Endothelial cell of umbilical vein (primary cell): ENCODE results near the gene FBXO45. TPM values are rescaled to one million over a fixed set of nuclear protein-coding genes. Genes with fewer than 3 reads are reported as not detected.

Source experiments
- BruUV-seq: library from RNA; stranded (reverse); fragments of 400-500 nt; replicated peaks from 2 replicates; lab custom pipeline; 2021; lab: Mats Ljungman, UMichigan
- CTCF ChIA-PET: fragments of 300-600, 350-600 bp; sonication (Branson Sonifier 250); formaldehyde crosslinking; loops from one replicate; lab custom pipeline; 2021; ENCODE audit warnings: antibody characterized with exemption, inconsistent platforms; lab: Charles Lee
- POLR2A ChIA-PET: fragments of 300-600, 350-600 bp; sonication (Branson Sonifier 250); formaldehyde crosslinking; loops from one replicate; lab custom pipeline; 2021; ENCODE audit warnings: antibody characterized with exemption, inconsistent platforms; lab: Charles Lee
- DNase-seq: peaks from one replicate; pipeline ENCODE4 v3.0.0-alpha.2; 2011; ENCODE audit warnings: low read depth, low spot score
- FAIRE-seq: peaks from 2 replicates; lab custom pipeline; 2011; peaks lifted over from hg19 to GRCh38; lab: Jason Lieb, UNC
- H2AFZ ChIP-seq: 2 replicates; pipeline ENCODE4 v1.6.0; 2012; ENCODE audit warnings: low read depth, low read length, control low read depth, inconsistent platforms
- H3K27ac ChIP-seq: 2 replicates; pipeline ENCODE4 v1.5.1; 2011; ENCODE audit warnings: low read depth, mild to moderate bottlenecking, control low read depth, low read length, moderate library complexity; ENCODE audit not compliant: insufficient read depth
- H3K27me3 ChIP-seq, 2 experiments: 2 replicates each; pipeline versions ENCODE4 v1.6.0 to v1.6.1; 2011; ENCODE audit warnings: low read length in 2 of 2, mixed read lengths in 1 of 2; ENCODE audit not compliant: control insufficient read depth in 2 of 2, insufficient read depth in 2 of 2
- H3K36me3 ChIP-seq, 2 experiments: 2 replicates in 1 of 2; 3 replicates in 1 of 2; pipeline ENCODE4 v1.5.1; 2011; ENCODE audit warnings: low read length in 2 of 2, mild to moderate bottlenecking in 1 of 2, moderate library complexity in 1 of 2; ENCODE audit not compliant: control insufficient read depth in 2 of 2, insufficient read depth in 2 of 2; ENCODE audit errors: extremely low read depth in 1 of 2
- H3K4me1 ChIP-seq: 3 replicates; pipeline ENCODE4 v1.5.1; 2011; ENCODE audit warnings: mild to moderate bottlenecking, low read length; ENCODE audit not compliant: control insufficient read depth, insufficient read depth; ENCODE audit errors: extremely low read depth
- H3K4me2 ChIP-seq: 2 replicates; pipeline ENCODE4 v1.6.1; 2011; ENCODE audit warnings: low read length, control low read depth, mixed read lengths; ENCODE audit not compliant: insufficient read depth
- H3K4me3 ChIP-seq, 3 experiments: fragments of 200-600 bp in 1 of 3; sonication (generic), shearing (Covaris generic) in 1 of 3; replicated peaks in 1 of 3; 2 replicates each; pipeline ENCODE4 v1.5.1; 2011 to 2016; ENCODE audit warnings: control low read depth in 3 of 3, low read length in 3 of 3, mild to moderate bottlenecking in 2 of 3, inconsistent platforms in 1 of 3, low read depth in 1 of 3, moderate library complexity in 1 of 3; ENCODE audit not compliant: insufficient read depth in 1 of 3
- H3K79me2 ChIP-seq: 2 replicates; pipeline ENCODE4 v1.6.0; 2012; ENCODE audit warnings: low read length, inconsistent platforms; ENCODE audit not compliant: control insufficient read depth, insufficient read depth
- H3K9ac ChIP-seq: replicated peaks from 2 replicates; pipeline ENCODE3; 2011; ENCODE audit warnings: low read length, control low read depth; ENCODE audit not compliant: insufficient read depth; ENCODE audit errors: extremely low read depth
- H3K9me1 ChIP-seq: replicated peaks from 3 replicates; pipeline ENCODE4 v1.6.0; 2011; ENCODE audit warnings: mild to moderate bottlenecking, low read length; ENCODE audit not compliant: control insufficient read depth, insufficient read depth; ENCODE audit errors: extremely low read depth
- H3K9me3 ChIP-seq: replicated peaks from 2 replicates; pipeline ENCODE4 v1.5.1; 2012; ENCODE audit warnings: low read length, inconsistent platforms; ENCODE audit not compliant: control insufficient read depth, insufficient read depth
- H4K20me1 ChIP-seq: replicated peaks from 2 replicates; pipeline ENCODE3; 2011; ENCODE audit warnings: mild to moderate bottlenecking, low read length; ENCODE audit not compliant: control insufficient read depth, insufficient read depth; ENCODE audit errors: extremely low read depth
- EZH2 ChIP-seq: IDR thresholded peaks from 2 replicates; pipeline ENCODE4 v1.6.1; 2012; ENCODE audit warnings: borderline replicate concordance, low read depth, mild to moderate bottlenecking, moderate library complexity, low read length, inconsistent platforms; ENCODE audit not compliant: severe bottlenecking
- FOS ChIP-seq: IDR thresholded peaks from 2 replicates; pipeline ENCODE4 v1.6.1; 2011; ENCODE audit warnings: mild to moderate bottlenecking, low read length, moderate library complexity, borderline replicate concordance; ENCODE audit not compliant: insufficient read depth
- GATA2 ChIP-seq: IDR thresholded peaks from 2 replicates; pipeline ENCODE4 v1.7.0; 2011; ENCODE audit warnings: low read depth, mild to moderate bottlenecking, moderate library complexity, mixed read lengths, low read length; ENCODE audit not compliant: insufficient read length, insufficient read depth
- JUN ChIP-seq: IDR thresholded peaks from 2 replicates; pipeline ENCODE4 v1.6.1; 2011; ENCODE audit warnings: borderline replicate concordance, low read depth; ENCODE audit not compliant: insufficient read length, insufficient read depth
- MYC ChIP-seq: IDR thresholded peaks from one replicate; pipeline ENCODE4 v1.6.1; 2011; ENCODE audit warnings: mild to moderate bottlenecking, low read depth, low read length
- POLR2A ChIP-seq: IDR thresholded peaks from 2 replicates; pipeline ENCODE4 v1.6.1; 2012; ENCODE audit warnings: low read depth, mild to moderate bottlenecking, control low read depth, low read length
- POLR2AphosphoS5 ChIP-seq: IDR thresholded peaks from 2 replicates; pipeline ENCODE4 v1.6.1; 2012; ENCODE audit warnings: low read depth, mild to moderate bottlenecking, control low read depth, low read length, moderate library complexity; ENCODE audit not compliant: insufficient read depth
- dilution Hi-C: fragments of 300-500 bp; cut with MboI; formaldehyde crosslinking; loops from one replicate; pipeline ENCODE4 v1.15.0; 2019; ENCODE audit warnings: low sequenced_read_pairs; ENCODE audit not compliant: extremely low pct_ligation_motif_present
- intact Hi-C: fragments of 100-400 bp; cut with micrococcal nuclease; formaldehyde crosslinking; loops from one replicate; pipeline ENCODE4 v1.10.0; 2022
- polyA plus RNA-seq, 4 experiments: library from polyadenylated mRNA; depleted of rRNA in 3 of 4; stranded (reverse) in 3 of 4; unstranded in 1 of 4; fragments of >200 nt; gene quantifications; 2 replicates each; pipeline versions ENCODE4 v1.2.1 to v1.2.3, GENCODE V29; 2011 to 2012; ENCODE audit warnings: missing spikeins in 1 of 4
- total RNA-seq: library from RNA; stranded (reverse); gene quantifications from 2 replicates; pipeline ENCODE4 v1.2.3, GENCODE V29; 2021
- TF ChIP-seq, protein P1 (sequence below): IDR thresholded peaks from 2 replicates; pipeline ENCODE4 v1.6.1; 2011; ENCODE audit not compliant: insufficient read depth, insufficient read length
- TF ChIP-seq, protein P2 (sequence below), 2 donors: IDR thresholded peaks; 1 replicate in 1 of 2; 2 replicates in 1 of 2; pipeline ENCODE4 v1.5.1; 2011; ENCODE audit warnings: low read length in 2 of 2, mild to moderate bottlenecking in 2 of 2, moderate library complexity in 2 of 2, control low read depth in 1 of 2, inconsistent platforms in 1 of 2, low read depth in 1 of 2; ENCODE audit not compliant: insufficient read depth in 1 of 2; ENCODE audit errors: extremely low read depth in 1 of 2

FBXO45 gene
- total and polyA plus RNA-seq, 2 donors (not counting 3 experiments of a cell fraction or from before 2014, with no cell fraction given), result 3.5 to 12.4 TPM

DNA sequence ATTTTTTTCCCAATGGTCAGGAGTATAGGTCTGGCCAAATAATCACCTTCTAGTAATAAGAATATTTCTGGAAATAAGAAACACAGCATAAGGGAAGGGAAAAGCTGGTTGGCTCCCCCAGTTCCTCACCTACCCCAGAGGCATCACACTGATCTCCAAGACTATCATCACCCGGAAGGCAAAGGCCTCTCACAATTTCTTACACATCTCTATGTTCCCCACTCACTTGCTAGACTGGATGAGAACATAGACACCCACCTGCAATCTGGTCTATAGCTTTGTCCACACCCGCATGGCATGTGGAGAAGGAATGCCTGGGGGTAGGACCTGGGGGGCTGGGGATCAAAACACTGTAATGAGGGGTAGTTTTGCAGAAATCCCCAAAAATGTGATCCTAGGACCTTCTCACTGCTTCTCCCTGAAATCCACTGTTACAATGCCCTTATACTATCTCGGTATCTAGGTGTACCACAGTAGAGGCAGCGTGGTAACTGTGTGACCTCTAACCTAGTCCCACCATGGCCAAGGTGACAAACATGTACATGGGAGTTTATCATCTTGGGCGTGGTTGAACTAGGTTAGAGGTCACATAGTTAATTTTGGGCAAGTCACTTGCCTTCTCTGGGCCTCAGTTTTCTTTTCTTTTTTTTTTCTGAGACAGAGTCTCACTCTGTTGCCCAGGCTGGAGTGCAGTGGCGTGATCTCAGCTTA lies 41.5 kb downstream of the FBXO45 start:
- H3K4me2 ChIP-seq, result no peak overlapping the region
- H3K36me3 ChIP-seq, result no peaks in the 10 kb centered on the region
- H4K20me1 ChIP-seq, result no peaks in the 10 kb centered on the region
- FAIRE-seq (no peak), DNase-seq (no peak)
- H3K4me3 ChIP-seq, result no peak overlapping the region
- no peak overlapping the region for H2AFZ ChIP-seq
- ChIA-PET POLR2A (no interaction called here), CTCF (interaction anchor here (0.6 to 7.8 kb wide), 53 partner anchors 8 to 360 kb away, joined by 3 to 334 read pairs (median 5); partner anchors contain the start of genes FBXO45, NCBP2, NRROS and PAK2)
- BruUV-seq, result no TSS peak
- dilution Hi-C loops (loop anchor here (5.0 kb wide), 1 partner anchor 77 kb away; no protein-coding TSS in a partner anchor), intact Hi-C loops (loop anchor here (1.0 to 2.0 kb wide), 5 partner anchors 29 to 360 kb away; partner anchors contain the start of genes NCBP2 and NRROS)
- TF ChIP-seq, protein P1, sequence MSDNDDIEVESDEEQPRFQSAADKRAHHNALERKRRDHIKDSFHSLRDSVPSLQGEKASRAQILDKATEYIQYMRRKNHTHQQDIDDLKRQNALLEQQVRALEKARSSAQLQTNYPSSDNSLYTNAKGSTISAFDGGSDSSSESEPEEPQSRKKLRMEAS, result no peak
- TF ChIP-seq MYC (no peak), EZH2 (no peak), GATA2 (no peak), FOS (no peak), POLR2AphosphoS5 (no peak), JUN (no peak), POLR2A (no peak)
- TF ChIP-seq, protein P2, sequence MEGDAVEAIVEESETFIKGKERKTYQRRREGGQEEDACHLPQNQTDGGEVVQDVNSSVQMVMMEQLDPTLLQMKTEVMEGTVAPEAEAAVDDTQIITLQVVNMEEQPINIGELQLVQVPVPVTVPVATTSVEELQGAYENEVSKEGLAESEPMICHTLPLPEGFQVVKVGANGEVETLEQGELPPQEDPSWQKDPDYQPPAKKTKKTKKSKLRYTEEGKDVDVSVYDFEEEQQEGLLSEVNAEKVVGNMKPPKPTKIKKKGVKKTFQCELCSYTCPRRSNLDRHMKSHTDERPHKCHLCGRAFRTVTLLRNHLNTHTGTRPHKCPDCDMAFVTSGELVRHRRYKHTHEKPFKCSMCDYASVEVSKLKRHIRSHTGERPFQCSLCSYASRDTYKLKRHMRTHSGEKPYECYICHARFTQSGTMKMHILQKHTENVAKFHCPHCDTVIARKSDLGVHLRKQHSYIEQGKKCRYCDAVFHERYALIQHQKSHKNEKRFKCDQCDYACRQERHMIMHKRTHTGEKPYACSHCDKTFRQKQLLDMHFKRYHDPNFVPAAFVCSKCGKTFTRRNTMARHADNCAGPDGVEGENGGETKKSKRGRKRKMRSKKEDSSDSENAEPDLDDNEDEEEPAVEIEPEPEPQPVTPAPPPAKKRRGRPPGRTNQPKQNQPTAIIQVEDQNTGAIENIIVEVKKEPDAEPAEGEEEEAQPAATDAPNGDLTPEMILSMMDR (IDR thresholded peaks at IDR 0.05; ENCODE audit: extremely low read depth in 1 of 2, insufficient read depth in 1 of 2, low read depth in 1 of 2, low read length in 2 of 2), result no peak
- peaks cover 0 to 3% of the 10 kb centered on the region in 2 experiments for H3K27me3 ChIP-seq
- H3K9me3 ChIP-seq, result no peaks in the 10 kb centered on the region
- no peaks in the 10 kb centered on the region for H3K9me1 ChIP-seq
- peaks cover 28% of the 10 kb centered on the region for H3K4me1 ChIP-seq
- no peak overlapping the region for H3K27ac ChIP-seq
- no peaks in the 10 kb centered on the region for H3K79me2 ChIP-seq
- H3K9ac ChIP-seq, result no peak overlapping the region
